Measurements from ENCODE around the gene ABCA2.

The ABCA2 gene

DNA sequence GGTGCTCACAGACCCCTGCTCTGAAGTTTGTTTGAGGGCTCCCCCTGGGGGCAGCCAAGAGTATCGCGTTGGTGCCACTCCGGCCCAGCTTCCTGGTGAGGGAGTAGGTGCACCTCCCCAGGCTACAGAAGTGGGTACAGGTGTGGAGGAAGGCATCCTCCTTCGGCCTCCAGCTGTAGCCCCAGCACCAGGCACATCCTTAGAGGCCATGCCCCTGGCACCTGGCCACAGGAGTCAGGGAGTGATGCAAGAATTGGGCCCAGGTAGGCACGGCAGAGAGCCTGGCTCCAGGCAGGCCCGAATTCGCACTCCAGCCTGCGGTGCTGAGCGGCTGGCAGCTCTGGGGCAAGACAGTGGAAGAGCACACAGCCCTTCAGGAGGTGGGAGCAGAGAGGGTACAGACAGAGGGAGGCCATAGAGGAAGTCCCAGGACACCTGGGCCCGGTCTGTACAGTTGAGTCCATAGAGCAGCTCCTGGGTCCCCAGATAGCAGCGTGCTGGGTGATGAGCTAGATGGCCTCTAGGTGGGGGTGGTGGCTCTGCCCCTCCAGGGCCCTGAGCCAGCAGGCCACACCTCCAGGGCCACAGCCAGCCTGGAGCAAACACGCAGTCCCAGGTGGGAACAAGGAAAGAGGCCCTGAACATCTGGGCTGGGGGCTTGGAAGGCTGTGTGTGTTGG is 40.0 kb upstream of the ABCA2 start:
- H3K4me3 ChIP-seq (ENCODE audit: low read depth, low read length, poor library complexity, severe bottlenecking): peak overlapping the region; percentile 75
- no peak for TF ChIP-seq EZH2 (IDR thresholded peaks at IDR 0.05; ENCODE audit: borderline replicate concordance, low read length)
- TF ChIP-seq, protein P1, sequence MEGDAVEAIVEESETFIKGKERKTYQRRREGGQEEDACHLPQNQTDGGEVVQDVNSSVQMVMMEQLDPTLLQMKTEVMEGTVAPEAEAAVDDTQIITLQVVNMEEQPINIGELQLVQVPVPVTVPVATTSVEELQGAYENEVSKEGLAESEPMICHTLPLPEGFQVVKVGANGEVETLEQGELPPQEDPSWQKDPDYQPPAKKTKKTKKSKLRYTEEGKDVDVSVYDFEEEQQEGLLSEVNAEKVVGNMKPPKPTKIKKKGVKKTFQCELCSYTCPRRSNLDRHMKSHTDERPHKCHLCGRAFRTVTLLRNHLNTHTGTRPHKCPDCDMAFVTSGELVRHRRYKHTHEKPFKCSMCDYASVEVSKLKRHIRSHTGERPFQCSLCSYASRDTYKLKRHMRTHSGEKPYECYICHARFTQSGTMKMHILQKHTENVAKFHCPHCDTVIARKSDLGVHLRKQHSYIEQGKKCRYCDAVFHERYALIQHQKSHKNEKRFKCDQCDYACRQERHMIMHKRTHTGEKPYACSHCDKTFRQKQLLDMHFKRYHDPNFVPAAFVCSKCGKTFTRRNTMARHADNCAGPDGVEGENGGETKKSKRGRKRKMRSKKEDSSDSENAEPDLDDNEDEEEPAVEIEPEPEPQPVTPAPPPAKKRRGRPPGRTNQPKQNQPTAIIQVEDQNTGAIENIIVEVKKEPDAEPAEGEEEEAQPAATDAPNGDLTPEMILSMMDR (IDR thresholded peaks at IDR 0.05; ENCODE audit: low read length): peak; percentile 65
- H3F3A ChIP-seq (ENCODE audit: insufficient read depth, low read length): no peaks in the 10 kb centered on the region
- H3K79me2 ChIP-seq (ENCODE audit: insufficient read depth, low read length): peaks cover 6% of the 10 kb centered on the region; the same call in 1 of the 2 replicates
- peak overlapping the region; percentile 75 for H3K27ac ChIP-seq (ENCODE audit: low read depth, low read length, poor library complexity, severe bottlenecking)
- no peaks in the 10 kb centered on the region for H3K9me2 ChIP-seq (ENCODE audit: low read depth, low read length)
- H3K4me1 ChIP-seq (ENCODE audit: insufficient read depth, low read length, severe bottlenecking): peaks cover 28% of the 10 kb centered on the region
- H3K4me2 ChIP-seq (ENCODE audit: low read length): peak overlapping the region; percentile 86
- no peaks in the 10 kb centered on the region for H3K9me3 ChIP-seq (ENCODE audit: low read length)
- H3K9ac ChIP-seq (ENCODE audit: low read length): peak overlapping the region; percentile 87; the same call in 1 of the 2 replicates
- no peaks in the 10 kb centered on the region for H3K27me3 ChIP-seq (ENCODE audit: insufficient read depth, low read length)
- H3K36me3 ChIP-seq (ENCODE audit: insufficient read depth, low read length): peaks cover 37% of the 10 kb centered on the region
- H4K20me1 ChIP-seq (ENCODE audit: insufficient read depth, low read length): no peaks in the 10 kb centered on the region
- H2AFZ ChIP-seq (ENCODE audit: low read length): no peak overlapping the region

DNA sequence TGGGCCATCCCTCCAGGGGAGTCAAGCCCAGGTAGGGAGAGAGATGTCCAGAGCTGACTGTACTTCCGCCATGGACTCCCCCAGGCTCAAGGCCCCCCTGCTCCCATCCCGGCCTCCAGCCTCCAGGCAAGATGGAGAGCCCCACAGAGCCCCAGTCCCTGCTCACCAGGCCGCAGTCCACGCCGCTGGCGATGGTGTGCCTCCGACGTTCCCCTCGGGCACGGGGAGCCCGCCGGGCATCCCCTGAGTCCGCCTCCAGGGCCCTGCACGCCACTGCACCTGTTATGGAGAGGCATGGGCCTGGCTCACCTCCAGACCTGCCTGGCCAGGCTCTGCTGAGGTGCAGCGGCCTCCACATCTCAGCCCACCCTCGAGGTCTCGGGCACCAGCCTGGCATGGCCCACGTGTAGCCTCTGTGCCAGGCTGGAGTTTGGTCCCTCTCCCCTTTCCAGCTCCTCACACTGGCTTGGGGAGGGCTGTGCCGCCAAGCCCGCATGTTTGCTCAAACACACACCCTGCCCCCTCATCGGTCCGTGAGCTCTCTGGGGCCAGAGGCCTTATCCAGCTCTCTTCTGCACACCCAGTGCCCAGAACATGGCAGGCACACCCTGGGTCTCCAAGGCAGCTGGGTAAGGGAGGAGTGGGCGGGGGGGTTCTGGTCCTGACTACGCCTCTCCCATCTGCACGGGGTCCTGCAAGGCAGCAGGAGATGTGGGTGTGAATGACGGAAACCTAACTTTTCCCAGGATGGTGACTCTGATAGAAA is 38.2 kb upstream of the ABCA2 start:
- TF ChIP-seq, protein P1 (IDR thresholded peaks at IDR 0.05; ENCODE audit: low read length): no peak
- TF ChIP-seq EZH2 (IDR thresholded peaks at IDR 0.05; ENCODE audit: borderline replicate concordance, low read length): no peak
- Histone ChIP-seq H3K79me2 (ENCODE audit: insufficient read depth, low read length) (peaks cover 6% of the 10 kb centered on the region; the same call in 1 of the 2 replicates), H2AFZ (ENCODE audit: low read length) (no peak overlapping the region), H3K4me2 (ENCODE audit: low read length) (no peak overlapping the region), H3K4me1 (ENCODE audit: insufficient read depth, low read length, severe bottlenecking) (peaks cover 25% of the 10 kb centered on the region), H3K9ac (ENCODE audit: low read length) (no peak overlapping the region), H3K9me3 (ENCODE audit: low read length) (no peaks in the 10 kb centered on the region), H3K4me3 (ENCODE audit: low read depth, low read length, poor library complexity, severe bottlenecking) (no peak overlapping the region), H3K27ac (ENCODE audit: low read depth, low read length, poor library complexity, severe bottlenecking) (no peak overlapping the region), H3K27me3 (ENCODE audit: insufficient read depth, low read length) (no peaks in the 10 kb centered on the region), H4K20me1 (ENCODE audit: insufficient read depth, low read length) (no peaks in the 10 kb centered on the region), H3K36me3 (ENCODE audit: insufficient read depth, low read length) (peaks cover 37% of the 10 kb centered on the region), H3K9me2 (ENCODE audit: low read depth, low read length) (no peaks in the 10 kb centered on the region), H3F3A (ENCODE audit: insufficient read depth, low read length) (no peaks in the 10 kb centered on the region)

DNA sequence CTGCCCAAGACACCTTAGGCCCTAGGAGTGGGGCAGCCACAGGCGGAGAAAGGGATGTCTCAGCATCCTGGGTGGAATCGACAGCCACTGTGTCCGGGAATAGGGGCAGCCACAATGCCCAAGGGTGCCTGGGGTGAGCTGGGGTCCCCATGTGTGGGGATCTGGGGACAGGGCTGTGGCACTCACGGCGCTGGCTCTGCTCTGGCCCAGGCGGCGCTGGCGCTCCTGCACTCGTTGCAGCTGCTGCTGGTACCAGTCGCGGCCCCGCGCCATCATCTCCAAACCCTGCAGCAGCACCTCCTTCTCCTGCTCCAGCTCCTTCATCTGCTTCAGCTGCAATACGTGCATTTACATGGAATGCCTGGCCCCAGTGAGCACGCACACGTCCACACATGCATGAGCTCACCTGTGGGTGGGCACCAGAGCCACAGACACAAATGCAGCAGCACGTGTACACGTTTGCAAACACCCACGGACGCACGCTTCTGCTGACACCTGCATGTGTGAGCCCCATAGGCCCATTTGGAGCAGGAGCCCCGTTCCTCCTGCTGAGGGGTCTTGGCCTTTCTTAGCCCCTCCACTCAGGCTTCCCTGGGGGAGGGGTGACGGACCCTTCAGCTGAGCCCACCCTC is 37.4 kb upstream of the ABCA2 start:
- Histone ChIP-seq H3K36me3 (ENCODE audit: insufficient read depth, low read length) (peaks cover 37% of the 10 kb centered on the region), H2AFZ (ENCODE audit: low read length) (no peak overlapping the region), H3F3A (ENCODE audit: insufficient read depth, low read length) (no peaks in the 10 kb centered on the region), H3K27ac (ENCODE audit: low read depth, low read length, poor library complexity, severe bottlenecking) (no peak overlapping the region), H3K9me3 (ENCODE audit: low read length) (no peaks in the 10 kb centered on the region), H3K9me2 (ENCODE audit: low read depth, low read length) (no peaks in the 10 kb centered on the region), H4K20me1 (ENCODE audit: insufficient read depth, low read length) (no peaks in the 10 kb centered on the region), H3K4me1 (ENCODE audit: insufficient read depth, low read length, severe bottlenecking) (peaks cover 17% of the 10 kb centered on the region), H3K4me3 (ENCODE audit: low read depth, low read length, poor library complexity, severe bottlenecking) (no peak overlapping the region), H3K27me3 (ENCODE audit: insufficient read depth, low read length) (no peaks in the 10 kb centered on the region; the same call in 1 of the 2 replicates), H3K9ac (ENCODE audit: low read length) (no peak overlapping the region), H3K79me2 (ENCODE audit: insufficient read depth, low read length) (peaks cover 6% of the 10 kb centered on the region; the same call in 1 of the 2 replicates), H3K4me2 (ENCODE audit: low read length) (no peak overlapping the region)
- TF ChIP-seq EZH2 (IDR thresholded peaks at IDR 0.05; ENCODE audit: borderline replicate concordance, low read length): no peak
- TF ChIP-seq, protein P1 (IDR thresholded peaks at IDR 0.05; ENCODE audit: low read length): no peak
